ENCODE data around the gene SMIM38.

DNA sequence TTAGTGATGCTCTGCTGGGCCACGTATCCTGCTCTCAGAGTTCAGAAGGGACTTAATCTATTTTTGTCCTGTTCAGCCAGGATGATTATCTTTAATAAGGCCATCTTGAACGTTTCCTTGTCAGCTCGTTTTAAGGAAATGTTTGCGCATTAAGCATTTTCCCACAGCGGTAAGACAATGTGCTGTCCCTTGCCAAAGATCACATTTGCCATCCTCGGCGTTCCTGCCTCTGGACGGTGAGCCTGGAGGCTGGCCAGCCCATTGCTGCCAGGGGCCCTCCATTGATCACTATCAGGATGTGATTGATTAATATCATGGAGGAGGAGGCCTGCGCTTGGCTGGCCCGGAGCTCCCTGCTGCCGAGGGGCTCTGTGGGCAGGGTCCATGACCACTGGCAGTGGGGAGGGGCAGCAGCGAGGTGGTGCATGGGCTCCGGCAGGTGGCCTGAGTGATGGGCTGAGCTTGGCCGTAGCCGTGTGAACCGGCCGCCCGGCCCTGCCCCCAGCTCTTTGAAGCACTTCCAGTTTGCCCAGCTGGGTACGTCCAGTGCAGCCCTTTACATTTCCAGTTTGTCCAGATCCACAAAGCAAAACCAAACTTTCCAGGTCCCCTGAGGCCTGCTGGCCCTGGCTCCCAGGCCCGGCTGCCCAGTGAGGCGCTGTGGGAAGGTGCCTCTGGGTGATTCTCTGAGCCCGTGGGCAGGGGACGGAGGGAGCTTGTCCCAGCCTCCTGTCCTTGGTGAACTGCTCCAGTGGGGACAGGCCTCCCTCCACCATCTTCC, 49.5 kb upstream of the SMIM38 start:
- no peak for TF ChIP-seq CTCF (IDR thresholded peaks at IDR 0.05; ENCODE audit: insufficient read depth, low read depth, low read length)
- no peak for TF ChIP-seq EZH2 (IDR thresholded peaks at IDR 0.05; ENCODE audit: insufficient read depth, low read length)
